Stomach (tissue), 9 donors: ENCODE measurements around the gene TSC22D1. TPM values are rescaled to one million over a fixed set of nuclear protein-coding genes. Genes with fewer than 3 reads are reported as not detected.

Experiments
- DNase-seq, 2 donors: peaks; one replicate each; pipeline versions ENCODE4 v3.0.0 to v3.0.0-alpha.2; 2013 to 2019
- H3K27ac ChIP-seq, 5 donors: fragments of 200-600 bp in 4 of 5; sonication (generic) in 4 of 5; one replicate each; pipeline ENCODE4 v1.5.1; 2013 to 2019; ENCODE audit warnings: mild to moderate bottlenecking in 1 of 5, moderate library complexity in 1 of 5
- H3K27me3 ChIP-seq, 3 donors: fragments of 200-600 bp; sonication (generic); one replicate each; pipeline ENCODE4 v1.5.1; 2017 to 2019; ENCODE audit warnings: mixed run types in 1 of 3
- H3K36me3 ChIP-seq, 4 donors: fragments of 200-600 bp; sonication (generic); 1 replicate in 3 of 4; 2 replicates in 1 of 4; pipeline ENCODE4 v1.5.1; 2016 to 2019
- H3K4me1 ChIP-seq, 4 donors: fragments of 200-600 bp; sonication (generic); one replicate each; pipeline ENCODE4 v1.5.1; 2016 to 2019
- H3K4me3 ChIP-seq, 4 donors: fragments of 200-600 bp; sonication (generic) in 3 of 4; one replicate each; pipeline ENCODE4 v1.5.1; 2016 to 2019; ENCODE audit warnings: mild to moderate bottlenecking in 1 of 4
- H3K9me3 ChIP-seq, 4 donors: fragments of 200-600 bp; sonication (generic); one replicate each; pipeline ENCODE4 v1.5.1; 2016 to 2019
- EP300 ChIP-seq: sonication (generic); formaldehyde crosslinking; IDR thresholded peaks from one replicate; pipeline ENCODE4 v1.6.1; 2017; ENCODE audit warnings: antibody characterized with exemption
- POLR2A ChIP-seq, 4 donors: fragments of 450-650 bp; IDR thresholded peaks; one replicate each; pipeline ENCODE4 v1.6.1; 2016; ENCODE audit warnings: antibody characterized with exemption in 4 of 4, control low read depth in 2 of 4, mild to moderate bottlenecking in 1 of 4, moderate library complexity in 1 of 4
- POLR2AphosphoS5 ChIP-seq, 3 donors: sonication (generic); formaldehyde crosslinking; IDR thresholded peaks; one replicate each; pipeline ENCODE4 v1.6.1; 2016; ENCODE audit warnings: antibody characterized with exemption in 3 of 3
- WGBS, 5 donors: extraction: QIAGEN DNeasy Blood & Tissue Kit in 3 of 5; methylation state at CpG; one replicate each; pipeline versions ENCODE4 v1.1.5 to v1.1.7; 2013 to 2018; 5-methylcytosine and 5-hydroxymethylcytosine counted together
- intact Hi-C: fragments of 100-400 bp; cut with DNase I; formaldehyde crosslinking; loops from one replicate; pipeline ENCODE4 v1.15.1; 2023; ENCODE audit warnings: low total_unique reads
- polyA plus RNA-seq, 3 donors: library from polyadenylated mRNA; stranded (reverse); fragments of 200-250 nt; gene quantifications; one replicate each; pipeline ENCODE4 v1.2.3, GENCODE V29; 2013
- total RNA-seq, 5 donors: library from RNA; depleted of rRNA; stranded (reverse); fragments of >200 nt; gene quantifications; one replicate each; pipeline versions ENCODE4 v1.1.0 to v1.2.3, GENCODE V29; 2014 to 2016
- TF ChIP-seq, protein P1 (sequence below), 7 experiments: fragments of 450-650 bp in 4 of 7; fragments of 200-600 bp in 3 of 7; sonication (generic) in 3 of 7; IDR thresholded peaks; one replicate each; pipeline ENCODE4 v1.5.1; 2016 to 2019; ENCODE audit warnings: antibody characterized with exemption in 7 of 7, control low read depth in 2 of 7, mild to moderate bottlenecking in 1 of 7
- donor health status: healthy with polysubstance abuse.
- donor health status: Bipolar disorder and iron deficiency.
- donor health status: healthy.

TSC22D1 gene
- total and polyA plus RNA-seq, 8 donors = 26.1 to 195 (median 111) TPM

- H3K9me3 ChIP-seq = no peaks in the 10 kb centered on the region
- H3K4me3 ChIP-seq = no peak overlapping the region
- H3K27me3 ChIP-seq = no peaks in the 10 kb centered on the region
- intact Hi-C loops = no loop called here
- H3K36me3 ChIP-seq = no peaks in the 10 kb centered on the region
- TF ChIP-seq, protein P1, sequence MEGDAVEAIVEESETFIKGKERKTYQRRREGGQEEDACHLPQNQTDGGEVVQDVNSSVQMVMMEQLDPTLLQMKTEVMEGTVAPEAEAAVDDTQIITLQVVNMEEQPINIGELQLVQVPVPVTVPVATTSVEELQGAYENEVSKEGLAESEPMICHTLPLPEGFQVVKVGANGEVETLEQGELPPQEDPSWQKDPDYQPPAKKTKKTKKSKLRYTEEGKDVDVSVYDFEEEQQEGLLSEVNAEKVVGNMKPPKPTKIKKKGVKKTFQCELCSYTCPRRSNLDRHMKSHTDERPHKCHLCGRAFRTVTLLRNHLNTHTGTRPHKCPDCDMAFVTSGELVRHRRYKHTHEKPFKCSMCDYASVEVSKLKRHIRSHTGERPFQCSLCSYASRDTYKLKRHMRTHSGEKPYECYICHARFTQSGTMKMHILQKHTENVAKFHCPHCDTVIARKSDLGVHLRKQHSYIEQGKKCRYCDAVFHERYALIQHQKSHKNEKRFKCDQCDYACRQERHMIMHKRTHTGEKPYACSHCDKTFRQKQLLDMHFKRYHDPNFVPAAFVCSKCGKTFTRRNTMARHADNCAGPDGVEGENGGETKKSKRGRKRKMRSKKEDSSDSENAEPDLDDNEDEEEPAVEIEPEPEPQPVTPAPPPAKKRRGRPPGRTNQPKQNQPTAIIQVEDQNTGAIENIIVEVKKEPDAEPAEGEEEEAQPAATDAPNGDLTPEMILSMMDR (IDR thresholded peaks at IDR 0.05) = no peak
- TF ChIP-seq POLR2A (IDR thresholded peaks at IDR 0.05) (no peak), POLR2AphosphoS5 (IDR thresholded peaks at IDR 0.05) (no peak), EP300 (no peak)
- 91 to 96% (median 95%) methylated on average over 7 of the region's 7 CpGs for WGBS, 5 donors
- peaks cover 0 to 16% (median 5%) of the 10 kb centered on the region in 4 donors for H3K4me1 ChIP-seq
- H3K27ac ChIP-seq = no peak overlapping the region
- DNase-seq = no peak
Measured at GRCh38 chr13:44452418-44452817, 123.7 kb downstream of the TSC22D1 start.

- Histone ChIP-seq H3K27me3 (no peaks in the 10 kb centered on the region), H3K4me3 (no peak overlapping the region), H3K36me3 (no peaks in the 10 kb centered on the region), H3K9me3 (no peaks in the 10 kb centered on the region), H3K27ac (no peak overlapping the region), H3K4me1 (peaks cover 0 to 16% (median 5%) of the 10 kb centered on the region in 4 donors)
- 93 to 97% (median 96%) methylated on average over 7 of the region's 7 CpGs for WGBS, 5 donors
- no peak for DNase-seq
- TF ChIP-seq, protein P1 (IDR thresholded peaks at IDR 0.05) = no peak
- TF ChIP-seq POLR2AphosphoS5 (IDR thresholded peaks at IDR 0.05) (no peak), EP300 (no peak), POLR2A (IDR thresholded peaks at IDR 0.05) (no peak)
- intact Hi-C loops = no loop called here
Measured at GRCh38 chr13:44451651-44452050, 124.5 kb downstream of the TSC22D1 start.

GRCh38 chr13:44451126-44451525 lies 125.0 kb downstream of the TSC22D1 start:
- no peak for DNase-seq
- Histone ChIP-seq H3K36me3 (no peaks in the 10 kb centered on the region), H3K4me1 (peaks cover 0 to 16% (median 5%) of the 10 kb centered on the region in 4 donors), H3K4me3 (no peak overlapping the region), H3K9me3 (no peaks in the 10 kb centered on the region), H3K27me3 (no peaks in the 10 kb centered on the region), H3K27ac (no peak overlapping the region)
- WGBS, 5 donors = 84 to 96% (median 93%) methylated on average over 12 of the region's 12 CpGs
- intact Hi-C loops = no loop called here
- TF ChIP-seq POLR2A (IDR thresholded peaks at IDR 0.05) (no peak), POLR2AphosphoS5 (IDR thresholded peaks at IDR 0.05) (no peak), EP300 (no peak)
- TF ChIP-seq, protein P1 (IDR thresholded peaks at IDR 0.05) = no peak

GRCh38 chr13:44449999-44450821 lies 125.9 kb downstream of the TSC22D1 start:
- intact Hi-C loops = loop anchor here (10.0 kb wide), 1 partner anchor 535 kb away; no protein-coding TSS in a partner anchor
- TF ChIP-seq POLR2A (IDR thresholded peaks at IDR 0.05) = no peak
- TF ChIP-seq, protein P1 (IDR thresholded peaks at IDR 0.05) = no peak
- no peak for TF ChIP-seq POLR2AphosphoS5 (IDR thresholded peaks at IDR 0.05)
- no peak for TF ChIP-seq EP300

More at GRCh38 chr13:44449999-44450821, 125.9 kb downstream of the TSC22D1 start:
- WGBS, 5 donors = 72 to 81% (median 76%) methylated on average over 3 of the region's 3 CpGs
- H3K36me3 ChIP-seq = no peaks in the 10 kb centered on the region
- no peaks in the 10 kb centered on the region for H3K27me3 ChIP-seq
- no peak overlapping the region for H3K27ac ChIP-seq
- H3K9me3 ChIP-seq = no peaks in the 10 kb centered on the region
- no peak overlapping the region for H3K4me3 ChIP-seq
- peaks cover 0 to 16% (median 5%) of the 10 kb centered on the region in 4 donors for H3K4me1 ChIP-seq
- DNase-seq = peak in 1 of 2 donors; percentile 76
